NCI-H2081 treated with DMSO at 0.1 percent for 48 hours (cell line): ENCODE data around the gene MRGPRF.

Experiments
- DNase-seq: peaks from one replicate; lab custom pipeline; 2025; lab: John Stamatoyannopoulos, UW

Gene MRGPRF

GRCh38 chr11:69050592-69051380 is 37.7 kb upstream of the MRGPRF start:
- no peak for DNase-seq

GRCh38 chr11:69049490-69049867 is 36.4 kb upstream of the MRGPRF start:
- no peak for DNase-seq

- peak; percentile 37 for DNase-seq
Measured at GRCh38 chr11:69048694-69049489, 35.8 kb upstream of the MRGPRF start, which contains the start of gene TPCN2. TPCN2 (plus strand) TSS chr11:69048932; CDS start chr11:69048998, 66 bp downstream.

GRCh38 chr11:69048031-69048693 is 35.1 kb upstream of the MRGPRF start:
- DNase-seq = no peak

- DNase-seq = no peak
Measured at GRCh38 chr11:69044111-69045013, 31.3 kb upstream of the MRGPRF start.

GRCh38 chr11:69041516-69041915 is 28.5 kb upstream of the MRGPRF start:
- no peak for DNase-seq

- DNase-seq = no peak
Measured at GRCh38 chr11:69040581-69041260, 27.7 kb upstream of the MRGPRF start.

GRCh38 chr11:69040051-69040450 is 27.0 kb upstream of the MRGPRF start:
- DNase-seq = no peak

- no peak for DNase-seq
Measured at GRCh38 chr11:69039501-69039900, 26.5 kb upstream of the MRGPRF start.

GRCh38 chr11:69037544-69037943 is 24.5 kb upstream of the MRGPRF start:
- DNase-seq = no peak

- no peak for DNase-seq
Measured at GRCh38 chr11:69037074-69037473, 24.0 kb upstream of the MRGPRF start.

- no peak for DNase-seq
Measured at GRCh38 chr11:69035946-69036340, 22.9 kb upstream of the MRGPRF start.

- DNase-seq = no peak
Measured at GRCh38 chr11:69035150-69035945, 22.3 kb upstream of the MRGPRF start.

- DNase-seq = no peak
Measured at GRCh38 chr11:69034123-69034867, 21.2 kb upstream of the MRGPRF start.

- no peak for DNase-seq
Measured at GRCh38 chr11:69033431-69033830, 20.4 kb upstream of the MRGPRF start.

GRCh38 chr11:69032833-69033232 is 19.8 kb upstream of the MRGPRF start:
- DNase-seq = no peak

- no peak for DNase-seq
Measured at GRCh38 chr11:69030301-69030700, 17.3 kb upstream of the MRGPRF start.

GRCh38 chr11:69027704-69028372 is 14.8 kb upstream of the MRGPRF start:
- no peak for DNase-seq

GRCh38 chr11:69024509-69024908 is 11.5 kb upstream of the MRGPRF start:
- DNase-seq = no peak
